Endothelial cell of umbilical vein (primary cell): ENCODE results near the gene PPP1CB. TPM values are rescaled to one million over a fixed set of nuclear protein-coding genes. Genes with fewer than 3 reads are reported as not detected.

Experiments used
- BruUV-seq: library from RNA; stranded (reverse); fragments of 400-500 nt; replicated peaks from 2 replicates; lab custom pipeline; 2021; lab: Mats Ljungman, UMichigan
- CTCF ChIA-PET: fragments of 300-600, 350-600 bp; sonication (Branson Sonifier 250); formaldehyde crosslinking; loops from one replicate; lab custom pipeline; 2021; ENCODE audit warnings: antibody characterized with exemption, inconsistent platforms; lab: Charles Lee
- POLR2A ChIA-PET: fragments of 300-600, 350-600 bp; sonication (Branson Sonifier 250); formaldehyde crosslinking; loops from one replicate; lab custom pipeline; 2021; ENCODE audit warnings: antibody characterized with exemption, inconsistent platforms; lab: Charles Lee
- DNase-seq: peaks from one replicate; pipeline ENCODE4 v3.0.0-alpha.2; 2011; ENCODE audit warnings: low read depth, low spot score
- FAIRE-seq: peaks from 2 replicates; lab custom pipeline; 2011; peaks lifted over from hg19 to GRCh38; lab: Jason Lieb, UNC
- H2AFZ ChIP-seq: 2 replicates; pipeline ENCODE4 v1.6.0; 2012; ENCODE audit warnings: low read depth, low read length, control low read depth, inconsistent platforms
- H3K27ac ChIP-seq: 2 replicates; pipeline ENCODE4 v1.5.1; 2011; ENCODE audit warnings: low read depth, mild to moderate bottlenecking, control low read depth, low read length, moderate library complexity; ENCODE audit not compliant: insufficient read depth
- H3K27me3 ChIP-seq, 2 experiments: 2 replicates each; pipeline versions ENCODE4 v1.6.0 to v1.6.1; 2011; ENCODE audit warnings: low read length in 2 of 2, mixed read lengths in 1 of 2; ENCODE audit not compliant: control insufficient read depth in 2 of 2, insufficient read depth in 2 of 2
- H3K36me3 ChIP-seq, 2 experiments: 2 replicates in 1 of 2; 3 replicates in 1 of 2; pipeline ENCODE4 v1.5.1; 2011; ENCODE audit warnings: low read length in 2 of 2, mild to moderate bottlenecking in 1 of 2, moderate library complexity in 1 of 2; ENCODE audit not compliant: control insufficient read depth in 2 of 2, insufficient read depth in 2 of 2; ENCODE audit errors: extremely low read depth in 1 of 2
- H3K4me1 ChIP-seq: 3 replicates; pipeline ENCODE4 v1.5.1; 2011; ENCODE audit warnings: mild to moderate bottlenecking, low read length; ENCODE audit not compliant: control insufficient read depth, insufficient read depth; ENCODE audit errors: extremely low read depth
- H3K4me2 ChIP-seq: 2 replicates; pipeline ENCODE4 v1.6.1; 2011; ENCODE audit warnings: low read length, control low read depth, mixed read lengths; ENCODE audit not compliant: insufficient read depth
- H3K4me3 ChIP-seq, 3 experiments: fragments of 200-600 bp in 1 of 3; sonication (generic), shearing (Covaris generic) in 1 of 3; replicated peaks in 1 of 3; 2 replicates each; pipeline ENCODE4 v1.5.1; 2011 to 2016; ENCODE audit warnings: control low read depth in 3 of 3, low read length in 3 of 3, mild to moderate bottlenecking in 2 of 3, inconsistent platforms in 1 of 3, low read depth in 1 of 3, moderate library complexity in 1 of 3; ENCODE audit not compliant: insufficient read depth in 1 of 3
- H3K79me2 ChIP-seq: 2 replicates; pipeline ENCODE4 v1.6.0; 2012; ENCODE audit warnings: low read length, inconsistent platforms; ENCODE audit not compliant: control insufficient read depth, insufficient read depth
- H3K9ac ChIP-seq: replicated peaks from 2 replicates; pipeline ENCODE3; 2011; ENCODE audit warnings: low read length, control low read depth; ENCODE audit not compliant: insufficient read depth; ENCODE audit errors: extremely low read depth
- H3K9me1 ChIP-seq: replicated peaks from 3 replicates; pipeline ENCODE4 v1.6.0; 2011; ENCODE audit warnings: mild to moderate bottlenecking, low read length; ENCODE audit not compliant: control insufficient read depth, insufficient read depth; ENCODE audit errors: extremely low read depth
- H3K9me3 ChIP-seq: replicated peaks from 2 replicates; pipeline ENCODE4 v1.5.1; 2012; ENCODE audit warnings: low read length, inconsistent platforms; ENCODE audit not compliant: control insufficient read depth, insufficient read depth
- H4K20me1 ChIP-seq: replicated peaks from 2 replicates; pipeline ENCODE3; 2011; ENCODE audit warnings: mild to moderate bottlenecking, low read length; ENCODE audit not compliant: control insufficient read depth, insufficient read depth; ENCODE audit errors: extremely low read depth
- FOS ChIP-seq: IDR thresholded peaks from 2 replicates; pipeline ENCODE4 v1.6.1; 2011; ENCODE audit warnings: mild to moderate bottlenecking, low read length, moderate library complexity, borderline replicate concordance; ENCODE audit not compliant: insufficient read depth
- MYC ChIP-seq: IDR thresholded peaks from one replicate; pipeline ENCODE4 v1.6.1; 2011; ENCODE audit warnings: mild to moderate bottlenecking, low read depth, low read length
- POLR2A ChIP-seq: IDR thresholded peaks from 2 replicates; pipeline ENCODE4 v1.6.1; 2012; ENCODE audit warnings: low read depth, mild to moderate bottlenecking, control low read depth, low read length
- POLR2AphosphoS5 ChIP-seq: IDR thresholded peaks from 2 replicates; pipeline ENCODE4 v1.6.1; 2012; ENCODE audit warnings: low read depth, mild to moderate bottlenecking, control low read depth, low read length, moderate library complexity; ENCODE audit not compliant: insufficient read depth
- dilution Hi-C: fragments of 300-500 bp; cut with MboI; formaldehyde crosslinking; loops from one replicate; pipeline ENCODE4 v1.15.0; 2019; ENCODE audit warnings: low sequenced_read_pairs; ENCODE audit not compliant: extremely low pct_ligation_motif_present
- intact Hi-C: fragments of 100-400 bp; cut with micrococcal nuclease; formaldehyde crosslinking; loops from one replicate; pipeline ENCODE4 v1.10.0; 2022
- polyA plus RNA-seq, 4 experiments: library from polyadenylated mRNA; depleted of rRNA in 3 of 4; stranded (reverse) in 3 of 4; unstranded in 1 of 4; fragments of >200 nt; gene quantifications; 2 replicates each; pipeline versions ENCODE4 v1.2.1 to v1.2.3, GENCODE V29; 2011 to 2012; ENCODE audit warnings: missing spikeins in 1 of 4
- total RNA-seq: library from RNA; stranded (reverse); gene quantifications from 2 replicates; pipeline ENCODE4 v1.2.3, GENCODE V29; 2021

Gene PPP1CB
- total and polyA plus RNA-seq, 2 donors (not counting 3 experiments of a cell fraction or from before 2014, with no cell fraction given): 29.8 to 163 TPM

GRCh38 chr2:28751956-28752630 is 463 bp downstream of the PPP1CB start:
- H3K27ac ChIP-seq: peak overlapping the region; percentile 88
- peak overlapping the region; percentile 98 for H3K9ac ChIP-seq
- POLR2A ChIA-PET: interaction anchor here (0.7 to 1.3 kb wide), 11 partner anchors 10 to 191 kb away, joined by 3 to 18 read pairs (median 4); no protein-coding TSS in a partner anchor
- CTCF ChIA-PET: interaction anchor here (0.7 to 8.4 kb wide), 14 partner anchors 11 to 198 kb away, joined by 3 to 153 read pairs (median 5); no protein-coding TSS in a partner anchor
- TF ChIP-seq MYC (no peak), POLR2A (peak; percentile 3), POLR2AphosphoS5 (peak; percentile 31)
- H3K79me2 ChIP-seq: peaks cover 52% of the 10 kb centered on the region
- DNase-seq: no peak
- intact Hi-C loops: loop anchor here (1.0 to 2.0 kb wide), 4 partner anchors 35 to 142 kb away; partner anchors contain the start of gene WDR43
- dilution Hi-C loops: no loop called here
- no peak for FAIRE-seq
- H2AFZ ChIP-seq: peak overlapping the region; percentile 27
- no peaks in the 10 kb centered on the region for H3K27me3 ChIP-seq
- H3K4me1 ChIP-seq: peaks cover 12% of the 10 kb centered on the region
- peak overlapping the region; percentile 93 to 98 (median 98) for H3K4me3 ChIP-seq
- H3K36me3 ChIP-seq: no peaks in the 10 kb centered on the region
- no TSS peak for BruUV-seq
- peak overlapping the region; percentile 99 for H3K4me2 ChIP-seq
- H4K20me1 ChIP-seq: peaks cover 2% of the 10 kb centered on the region
- no peaks in the 10 kb centered on the region for H3K9me3 ChIP-seq
- no peaks in the 10 kb centered on the region for H3K9me1 ChIP-seq

GRCh38 chr2:28752631-28753376 is 1.2 kb downstream of the PPP1CB start:
- intact Hi-C loops: loop anchor here (1.0 kb wide), 5 partner anchors 90 to 187 kb away; no protein-coding TSS in a partner anchor
- FAIRE-seq (no peak), DNase-seq (peak; percentile 40)
- H3K27ac ChIP-seq: peak overlapping the region; percentile 88
- peaks cover 59% of the 10 kb centered on the region for H3K79me2 ChIP-seq
- no peaks in the 10 kb centered on the region for H3K9me3 ChIP-seq
- dilution Hi-C loops: no loop called here
- ChIA-PET CTCF (interaction anchor here (0.8 to 8.4 kb wide), 10 partner anchors 23 to 186 kb away, joined by 3 to 153 read pairs (median 7); no protein-coding TSS in a partner anchor), POLR2A (interaction anchor here (0.7 to 1.3 kb wide), 6 partner anchors 12 to 186 kb away, joined by 3 to 18 read pairs (median 8); no protein-coding TSS in a partner anchor)
- TF ChIP-seq FOS: no peak
- H2AFZ ChIP-seq: no peak overlapping the region
- H3K9me1 ChIP-seq: no peaks in the 10 kb centered on the region
- H3K4me2 ChIP-seq: peak overlapping the region; percentile 99
- peaks cover 6% of the 10 kb centered on the region for H4K20me1 ChIP-seq
- H3K27me3 ChIP-seq: no peaks in the 10 kb centered on the region
- no peaks in the 10 kb centered on the region for H3K36me3 ChIP-seq
- H3K9ac ChIP-seq: peak overlapping the region; percentile 98
- H3K4me1 ChIP-seq: peaks cover 12% of the 10 kb centered on the region
- TSS peak; percentile 34 for BruUV-seq
- H3K4me3 ChIP-seq: peak overlapping the region; percentile 93 to 98 (median 98)
